ENCODE data around the gene SFSWAP. TPM values are rescaled to one million over a fixed set of nuclear protein-coding genes. Genes with fewer than 3 reads are reported as not detected.
A peak's percentile ranks its signal among the peaks of the same experiment; 100 is the strongest.

SFSWAP gene
- total RNA-seq, 1 experiment from 2014 or later, result 76.3 TPM

GRCh38 chr12:131755305-131756113 lies 44.6 kb downstream of the SFSWAP start:
- ChIA-PET POLR2A (interaction anchor here (0.6 to 1.1 kb wide), 2 partner anchors 41 to 194 kb away, joined by 3 read pairs; partner anchors contain the start of gene EP400), CTCF (interaction anchor here (0.5 to 2.7 kb wide), 19 partner anchors 9 to 918 kb away, joined by 3 to 16 read pairs (median 4); partner anchors contain the start of gene EP400)
- Mint-ChIP-seq H3K36me3 (peaks cover 62% of the 10 kb centered on the region), H3K4me1 (peaks cover 27% of the 10 kb centered on the region), H3K27me3 (ENCODE audit: low read depth) (no peaks in the 10 kb centered on the region), H3K9me3 (no peaks in the 10 kb centered on the region), H3K27ac (peak overlapping the region; percentile 96), H3K4me3 (no peak overlapping the region)
- DNase-seq (ENCODE audit: low spot score) (peak; percentile 50), ATAC-seq (peak; percentile 84)
- no peak for TF ChIP-seq ZNF281 (CRISPR knock-in tag; IDR thresholded peaks at IDR 0.05)
- no peak for TF ChIP-seq CREM (CRISPR knock-in tag; IDR thresholded peaks at IDR 0.05)
- TF ChIP-seq, protein P1, sequence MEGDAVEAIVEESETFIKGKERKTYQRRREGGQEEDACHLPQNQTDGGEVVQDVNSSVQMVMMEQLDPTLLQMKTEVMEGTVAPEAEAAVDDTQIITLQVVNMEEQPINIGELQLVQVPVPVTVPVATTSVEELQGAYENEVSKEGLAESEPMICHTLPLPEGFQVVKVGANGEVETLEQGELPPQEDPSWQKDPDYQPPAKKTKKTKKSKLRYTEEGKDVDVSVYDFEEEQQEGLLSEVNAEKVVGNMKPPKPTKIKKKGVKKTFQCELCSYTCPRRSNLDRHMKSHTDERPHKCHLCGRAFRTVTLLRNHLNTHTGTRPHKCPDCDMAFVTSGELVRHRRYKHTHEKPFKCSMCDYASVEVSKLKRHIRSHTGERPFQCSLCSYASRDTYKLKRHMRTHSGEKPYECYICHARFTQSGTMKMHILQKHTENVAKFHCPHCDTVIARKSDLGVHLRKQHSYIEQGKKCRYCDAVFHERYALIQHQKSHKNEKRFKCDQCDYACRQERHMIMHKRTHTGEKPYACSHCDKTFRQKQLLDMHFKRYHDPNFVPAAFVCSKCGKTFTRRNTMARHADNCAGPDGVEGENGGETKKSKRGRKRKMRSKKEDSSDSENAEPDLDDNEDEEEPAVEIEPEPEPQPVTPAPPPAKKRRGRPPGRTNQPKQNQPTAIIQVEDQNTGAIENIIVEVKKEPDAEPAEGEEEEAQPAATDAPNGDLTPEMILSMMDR (IDR thresholded peaks at IDR 0.05), result peak; percentile 70

DNA sequence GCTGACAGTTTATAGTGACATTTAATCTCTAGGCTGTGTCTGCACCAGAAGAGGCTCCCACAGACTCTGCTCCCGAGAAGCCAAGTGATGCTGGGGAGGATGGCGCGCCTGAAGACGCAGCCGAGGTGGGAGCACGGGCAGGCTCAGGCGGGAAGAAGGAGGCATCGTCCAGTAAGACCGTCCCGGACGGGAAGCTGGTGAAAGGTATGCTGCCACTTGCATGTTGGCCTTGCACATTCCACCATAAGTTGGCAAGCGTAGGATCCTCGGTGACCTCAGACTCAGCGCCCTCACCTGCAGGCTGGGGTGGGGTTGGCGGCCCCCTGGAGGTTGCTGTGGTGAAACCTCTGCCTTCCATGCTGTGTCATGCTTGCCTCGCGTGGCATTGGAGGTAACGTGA lies 45.6 kb downstream of the SFSWAP start:
- H3K27ac Mint-ChIP-seq, result no peak overlapping the region

DNA sequence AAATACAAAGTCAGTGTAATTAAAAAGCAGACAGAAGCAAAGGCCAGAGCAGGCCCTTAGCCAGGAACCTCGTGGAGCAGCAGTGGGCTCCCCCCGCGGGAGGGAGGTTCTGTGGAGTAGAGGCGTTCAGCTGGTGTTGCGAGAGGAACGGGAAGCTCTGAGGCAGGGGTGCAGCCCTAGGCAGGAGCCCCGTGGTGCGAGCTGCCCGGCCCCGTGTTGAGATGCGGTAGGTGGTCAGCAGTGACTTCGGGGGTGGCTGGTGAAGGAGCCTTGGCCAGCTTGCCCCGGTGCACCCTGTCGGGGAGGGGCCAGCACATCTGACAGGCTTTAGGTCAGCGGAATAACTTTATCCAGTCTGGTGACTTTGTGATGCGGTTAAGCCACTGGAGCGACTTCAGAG lies 46.2 kb downstream of the SFSWAP start:
- H3K9me3 Mint-ChIP-seq, result no peaks in the 10 kb centered on the region
- TF ChIP-seq, protein P2, sequence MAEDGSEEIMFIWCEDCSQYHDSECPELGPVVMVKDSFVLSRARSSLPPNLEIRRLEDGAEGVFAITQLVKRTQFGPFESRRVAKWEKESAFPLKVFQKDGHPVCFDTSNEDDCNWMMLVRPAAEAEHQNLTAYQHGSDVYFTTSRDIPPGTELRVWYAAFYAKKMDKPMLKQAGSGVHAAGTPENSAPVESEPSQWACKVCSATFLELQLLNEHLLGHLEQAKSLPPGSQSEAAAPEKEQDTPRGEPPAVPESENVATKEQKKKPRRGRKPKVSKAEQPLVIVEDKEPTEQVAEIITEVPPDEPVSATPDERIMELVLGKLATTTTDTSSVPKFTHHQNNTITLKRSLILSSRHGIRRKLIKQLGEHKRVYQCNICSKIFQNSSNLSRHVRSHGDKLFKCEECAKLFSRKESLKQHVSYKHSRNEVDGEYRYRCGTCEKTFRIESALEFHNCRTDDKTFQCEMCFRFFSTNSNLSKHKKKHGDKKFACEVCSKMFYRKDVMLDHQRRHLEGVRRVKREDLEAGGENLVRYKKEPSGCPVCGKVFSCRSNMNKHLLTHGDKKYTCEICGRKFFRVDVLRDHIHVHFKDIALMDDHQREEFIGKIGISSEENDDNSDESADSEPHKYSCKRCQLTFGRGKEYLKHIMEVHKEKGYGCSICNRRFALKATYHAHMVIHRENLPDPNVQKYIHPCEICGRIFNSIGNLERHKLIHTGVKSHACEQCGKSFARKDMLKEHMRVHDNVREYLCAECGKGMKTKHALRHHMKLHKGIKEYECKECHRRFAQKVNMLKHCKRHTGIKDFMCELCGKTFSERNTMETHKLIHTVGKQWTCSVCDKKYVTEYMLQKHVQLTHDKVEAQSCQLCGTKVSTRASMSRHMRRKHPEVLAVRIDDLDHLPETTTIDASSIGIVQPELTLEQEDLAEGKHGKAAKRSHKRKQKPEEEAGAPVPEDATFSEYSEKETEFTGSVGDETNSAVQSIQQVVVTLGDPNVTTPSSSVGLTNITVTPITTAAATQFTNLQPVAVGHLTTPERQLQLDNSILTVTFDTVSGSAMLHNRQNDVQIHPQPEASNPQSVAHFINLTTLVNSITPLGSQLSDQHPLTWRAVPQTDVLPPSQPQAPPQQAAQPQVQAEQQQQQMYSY (CRISPR knock-in tag; IDR thresholded peaks at IDR 0.05), result no peak
- TF ChIP-seq GTF2I (CRISPR knock-in tag; conservative IDR thresholded peaks at IDR 0.05) (no peak), ZNF671 (CRISPR knock-in tag; IDR thresholded peaks at IDR 0.05) (no peak)
- H3K4me3 Mint-ChIP-seq, result no peak overlapping the region
- no peak for ATAC-seq
- POLR2A ChIA-PET, result no interaction called here
- H3K36me3 Mint-ChIP-seq, result peaks cover 69% of the 10 kb centered on the region
- H3K4me1 Mint-ChIP-seq, result peaks cover 13% of the 10 kb centered on the region
- DNase-seq (ENCODE audit: low spot score), result no peak
- CTCF ChIA-PET, result no interaction called here
- peak overlapping the region; percentile 63; the same call in 1 of the 2 replicates for H3K27ac Mint-ChIP-seq
- H3K27me3 Mint-ChIP-seq (ENCODE audit: low read depth), result no peaks in the 10 kb centered on the region

More for the DNA sequence above, 45.6 kb downstream of the SFSWAP start:
- no peaks in the 10 kb centered on the region for H3K27me3 Mint-ChIP-seq (ENCODE audit: low read depth)
- DNase-seq (ENCODE audit: low spot score) (no peak), ATAC-seq (no peak)
- no peak for TF ChIP-seq SMAD4 (CRISPR knock-in tag; IDR thresholded peaks at IDR 0.05)
- TF ChIP-seq, protein P3, sequence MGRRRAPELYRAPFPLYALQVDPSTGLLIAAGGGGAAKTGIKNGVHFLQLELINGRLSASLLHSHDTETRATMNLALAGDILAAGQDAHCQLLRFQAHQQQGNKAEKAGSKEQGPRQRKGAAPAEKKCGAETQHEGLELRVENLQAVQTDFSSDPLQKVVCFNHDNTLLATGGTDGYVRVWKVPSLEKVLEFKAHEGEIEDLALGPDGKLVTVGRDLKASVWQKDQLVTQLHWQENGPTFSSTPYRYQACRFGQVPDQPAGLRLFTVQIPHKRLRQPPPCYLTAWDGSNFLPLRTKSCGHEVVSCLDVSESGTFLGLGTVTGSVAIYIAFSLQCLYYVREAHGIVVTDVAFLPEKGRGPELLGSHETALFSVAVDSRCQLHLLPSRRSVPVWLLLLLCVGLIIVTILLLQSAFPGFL (CRISPR knock-in tag; IDR thresholded peaks at IDR 0.05; ENCODE audit: borderline replicate concordance), result no peak
- TF ChIP-seq ATF3 (CRISPR knock-in tag; conservative IDR thresholded peaks at IDR 0.05), result no peak
- ChIA-PET CTCF (interaction anchor here (0.6 kb wide), 1 partner anchor 193 kb away, joined by 3 read pairs; the partner anchor contains the start of gene EP400), POLR2A (no interaction called here)
- H3K36me3 Mint-ChIP-seq, result peaks cover 65% of the 10 kb centered on the region
- no peak overlapping the region for H3K4me3 Mint-ChIP-seq
- no peaks in the 10 kb centered on the region for H3K9me3 Mint-ChIP-seq
- H3K4me1 Mint-ChIP-seq, result peaks cover 20% of the 10 kb centered on the region
